A673 (cell line): ENCODE data around the gene GYG1.

Experiments
- EZH2 ChIP-seq: fragments of 200-600 bp; sonication (generic); IDR thresholded peaks from 2 replicates; pipeline ENCODE4 v1.6.1; 2017; ENCODE audit warnings: borderline replicate concordance, low read depth, mild to moderate bottlenecking, mixed read lengths, antibody characterized with exemption, low read length; ENCODE audit not compliant: poor library complexity, severe bottlenecking
- TF ChIP-seq, protein P1 (sequence below): fragments of 300-800, 200-600 bp; sonication (generic); conservative IDR thresholded peaks from 2 replicates; pipeline ENCODE4 v1.5.1; 2017; ENCODE audit warnings: low read depth, mild to moderate bottlenecking, antibody characterized with exemption, low read length, moderate library complexity, mixed read lengths

- TF ChIP-seq, protein P1, sequence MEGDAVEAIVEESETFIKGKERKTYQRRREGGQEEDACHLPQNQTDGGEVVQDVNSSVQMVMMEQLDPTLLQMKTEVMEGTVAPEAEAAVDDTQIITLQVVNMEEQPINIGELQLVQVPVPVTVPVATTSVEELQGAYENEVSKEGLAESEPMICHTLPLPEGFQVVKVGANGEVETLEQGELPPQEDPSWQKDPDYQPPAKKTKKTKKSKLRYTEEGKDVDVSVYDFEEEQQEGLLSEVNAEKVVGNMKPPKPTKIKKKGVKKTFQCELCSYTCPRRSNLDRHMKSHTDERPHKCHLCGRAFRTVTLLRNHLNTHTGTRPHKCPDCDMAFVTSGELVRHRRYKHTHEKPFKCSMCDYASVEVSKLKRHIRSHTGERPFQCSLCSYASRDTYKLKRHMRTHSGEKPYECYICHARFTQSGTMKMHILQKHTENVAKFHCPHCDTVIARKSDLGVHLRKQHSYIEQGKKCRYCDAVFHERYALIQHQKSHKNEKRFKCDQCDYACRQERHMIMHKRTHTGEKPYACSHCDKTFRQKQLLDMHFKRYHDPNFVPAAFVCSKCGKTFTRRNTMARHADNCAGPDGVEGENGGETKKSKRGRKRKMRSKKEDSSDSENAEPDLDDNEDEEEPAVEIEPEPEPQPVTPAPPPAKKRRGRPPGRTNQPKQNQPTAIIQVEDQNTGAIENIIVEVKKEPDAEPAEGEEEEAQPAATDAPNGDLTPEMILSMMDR = no peak
- no peak for TF ChIP-seq EZH2
These were observed 24.1 kb downstream of the GYG1 start for GRCh38 chr3:149015393-149015792.
